Panc1 (cell line): ENCODE measurements around the gene CCM2. TPM values are rescaled to one million over a fixed set of nuclear protein-coding genes. Genes with fewer than 3 reads are reported as not detected.

Experiments
- ATAC-seq: fragments of 200-7000 bp; cut with Tn5 transposase; 2 replicates; pipeline ENCODE4 v1.9.1; 2020; ENCODE audit warnings: mild to moderate bottlenecking, moderate library complexity
- BruUV-seq: library from RNA; stranded (reverse); fragments of 400-500 nt; replicated peaks from 2 replicates; lab custom pipeline; 2021; lab: Mats Ljungman, UMichigan
- CTCF ChIA-PET: fragments of 300-600 bp; sonication (Branson Sonifier 250); formaldehyde crosslinking; loops from one replicate; lab custom pipeline; 2022; ENCODE audit warnings: antibody characterized with exemption; lab: Charles Lee
- POLR2A ChIA-PET: fragments of 300-600 bp; sonication (Branson Sonifier 250); formaldehyde crosslinking; loops from one replicate; lab custom pipeline; 2022; ENCODE audit warnings: antibody characterized with exemption; lab: Charles Lee
- DNase-seq: peaks from one replicate; pipeline ENCODE4 v3.0.0-alpha.2; 2010; ENCODE audit warnings: low read depth, low spot score
- H3K27ac ChIP-seq: 2 replicates; pipeline ENCODE4 v1.5.1; 2011; ENCODE audit warnings: mild to moderate bottlenecking, low read length, inconsistent platforms
- H3K27me3 ChIP-seq: fragments of 200-500 bp; sonication (Bioruptor generic); 2 replicates; pipeline ENCODE4 v1.6.0; 2014; ENCODE audit warnings: low read length, inconsistent platforms; ENCODE audit not compliant: control insufficient read depth, insufficient read depth
- H3K36me3 ChIP-seq: fragments of 200-500 bp; sonication (Bioruptor generic); 2 replicates; pipeline ENCODE4 v1.5.1; 2014; ENCODE audit warnings: inconsistent platforms, mild to moderate bottlenecking, low read length, moderate library complexity; ENCODE audit not compliant: control insufficient read depth, insufficient read depth
- H3K4me1 ChIP-seq: 2 replicates; pipeline ENCODE4 v1.5.1; 2011; ENCODE audit warnings: inconsistent platforms, mild to moderate bottlenecking, low read length, moderate library complexity; ENCODE audit not compliant: control insufficient read depth, insufficient read depth
- H3K4me3 ChIP-seq, 2 experiments: 2 replicates each; pipeline ENCODE4 v1.5.1; 2011 to 2012; ENCODE audit warnings: low read depth in 2 of 2, low read length in 2 of 2, mild to moderate bottlenecking in 2 of 2, inconsistent platforms in 1 of 2, moderate library complexity in 1 of 2
- H3K9me3 ChIP-seq: fragments of 200-500 bp; sonication (Bioruptor generic); 2 replicates; pipeline ENCODE4 v1.5.1; 2014; ENCODE audit warnings: low read depth, mild to moderate bottlenecking, inconsistent platforms, low read length, moderate library complexity; ENCODE audit not compliant: control insufficient read depth, insufficient read depth
- CTCF ChIP-seq: fragments of 450-650 bp; IDR thresholded peaks from 2 replicates; pipeline ENCODE4 v1.5.1; 2017; ENCODE audit warnings: mild to moderate bottlenecking
- POLR2AphosphoS5 ChIP-seq: IDR thresholded peaks from 2 replicates; pipeline ENCODE4 v1.6.1; 2012; ENCODE audit warnings: mild to moderate bottlenecking, low read depth, low read length, moderate library complexity
- REST ChIP-seq, 2 experiments: IDR thresholded peaks; 2 replicates each; pipeline ENCODE4 v1.6.1; 2011 to 2012; ENCODE audit warnings: low read depth in 2 of 2, control low read depth in 1 of 2, low read length in 1 of 2, mild to moderate bottlenecking in 1 of 2, moderate library complexity in 1 of 2; ENCODE audit not compliant: insufficient read depth in 1 of 2
- SIN3A ChIP-seq: IDR thresholded peaks from 2 replicates; pipeline ENCODE4 v1.6.1; 2012; ENCODE audit warnings: low read depth, mild to moderate bottlenecking, low read length, moderate library complexity, borderline replicate concordance; ENCODE audit not compliant: insufficient read depth
- TCF7L2 ChIP-seq: IDR thresholded peaks from 2 replicates; pipeline ENCODE4 v1.6.1; 2011; ENCODE audit warnings: mild to moderate bottlenecking, low read depth, low read length, inconsistent platforms
- in situ Hi-C: cut with HindIII; loops from 2 replicates; pipeline ENCODE4 v1.10.0; 2016; ENCODE audit warnings: low sequenced_read_pairs, low pct_unique_long_range_greater_than_20kb
- intact Hi-C: fragments of 100-400 bp; cut with micrococcal nuclease; formaldehyde crosslinking; loops from one replicate; pipeline ENCODE4 v1.10.0; 2022; ENCODE audit not compliant: unreplicated experiment
- total RNA-seq: library from RNA; stranded (reverse); gene quantifications from one replicate; pipeline ENCODE4 v1.2.1, GENCODE V29; 2021; ENCODE audit not compliant: unreplicated experiment

CCM2 gene
- total RNA-seq, 1 experiment from 2014 or later = 97.1 TPM

GRCh38 chr7:45085619-45086200 lies 85.7 kb downstream of the CCM2 start:
- Histone ChIP-seq H3K27ac (no peak overlapping the region), H3K4me1 (no peaks in the 10 kb centered on the region), H3K27me3 (0 out of 2 replicates have a peak, but pooled peaks cover 2% of the 10 kb centered on the region), H3K9me3 (no peaks in the 10 kb centered on the region), H3K36me3 (no peaks in the 10 kb centered on the region), H3K4me3 (no peak overlapping the region)
- TF ChIP-seq SIN3A = no peak
- TF ChIP-seq POLR2AphosphoS5 = no peak
- TF ChIP-seq TCF7L2 = no peak
- no peak for TF ChIP-seq CTCF
- no peak for TF ChIP-seq REST (IDR thresholded peaks at IDR 0.05; ENCODE audit: insufficient read depth in 1 of 2, low read depth in 2 of 2, low read length in 1 of 2)
- CTCF ChIA-PET = no interaction called here
- in situ Hi-C loops = no loop called here
- intact Hi-C loops = no loop called here
- POLR2A ChIA-PET = interaction anchor here (0.6 kb wide), 1 partner anchor 37 kb away, joined by 4 read pairs; no protein-coding TSS in a partner anchor
- no peak for DNase-seq
- no peak for ATAC-seq
- no TSS peak for BruUV-seq

GRCh38 chr7:45086331-45087065 lies 86.5 kb downstream of the CCM2 start:
- POLR2A ChIA-PET = interaction anchor here (0.6 kb wide), 1 partner anchor 32 kb away, joined by 7 read pairs; no protein-coding TSS in a partner anchor
- in situ Hi-C loops = no loop called here
- no TSS peak for BruUV-seq

More at GRCh38 chr7:45086331-45087065, 86.5 kb downstream of the CCM2 start:
- H3K27me3 ChIP-seq = 0 out of 2 replicates have a peak, but pooled peaks cover 2% of the 10 kb centered on the region
- DNase-seq (no peak), ATAC-seq (no peak)
- TF ChIP-seq POLR2AphosphoS5 = no peak
- no peak for TF ChIP-seq SIN3A
- TF ChIP-seq REST (IDR thresholded peaks at IDR 0.05; ENCODE audit: insufficient read depth in 1 of 2, low read depth in 2 of 2, low read length in 1 of 2) = no peak
- TF ChIP-seq TCF7L2 = no peak
- no peak for TF ChIP-seq CTCF
- no peaks in the 10 kb centered on the region for H3K4me1 ChIP-seq
- H3K27ac ChIP-seq = no peak overlapping the region
- no peaks in the 10 kb centered on the region for H3K9me3 ChIP-seq
- CTCF ChIA-PET = interaction anchor here (0.6 kb wide), 1 partner anchor 251 kb away, joined by 7 read pairs; no protein-coding TSS in a partner anchor
- no peak overlapping the region for H3K4me3 ChIP-seq
- no peaks in the 10 kb centered on the region for H3K36me3 ChIP-seq
- intact Hi-C loops = no loop called here
